Ishikawa (cell line): Measurements from ENCODE around the gene TLE3.

Experiments used
- CEBPB ChIP-seq: IDR thresholded peaks from 2 replicates; pipeline ENCODE4 v1.6.1; 2012
- CREB1 ChIP-seq: IDR thresholded peaks from 2 replicates; pipeline ENCODE4 v1.6.1; 2012; ENCODE audit warnings: low read depth
- EGR1 ChIP-seq: IDR thresholded peaks from 2 replicates; pipeline ENCODE4 v1.6.1; 2012
- EP300 ChIP-seq: IDR thresholded peaks from 2 replicates; pipeline ENCODE4 v1.6.1; 2012; ENCODE audit warnings: borderline replicate concordance
- FOXM1 ChIP-seq: IDR thresholded peaks from 2 replicates; pipeline ENCODE4 v1.6.1; 2012; ENCODE audit warnings: low read depth, borderline replicate concordance
- MAX ChIP-seq: IDR thresholded peaks from 2 replicates; pipeline ENCODE4 v1.6.1; 2012
- NFIC ChIP-seq: IDR thresholded peaks from 2 replicates; pipeline ENCODE4 v1.6.1; 2012
- RAD21 ChIP-seq: IDR thresholded peaks from 2 replicates; pipeline ENCODE4 v1.6.1; 2012; ENCODE audit warnings: low read depth
- TAF1 ChIP-seq: IDR thresholded peaks from 2 replicates; pipeline ENCODE4 v1.6.1; 2012; ENCODE audit warnings: low read depth, mild to moderate bottlenecking
- TCF12 ChIP-seq: IDR thresholded peaks from 2 replicates; pipeline ENCODE4 v1.6.1; 2012; ENCODE audit warnings: low read depth
- TEAD4 ChIP-seq: IDR thresholded peaks from 2 replicates; pipeline ENCODE4 v1.6.1; 2012
- YY1 ChIP-seq: IDR thresholded peaks from 2 replicates; pipeline ENCODE4 v1.6.1; 2012; ENCODE audit warnings: low read depth
- ZBTB7A ChIP-seq: IDR thresholded peaks from 2 replicates; pipeline ENCODE4 v1.6.1; 2012; ENCODE audit warnings: low read depth
- TF ChIP-seq, protein P1 (sequence below): IDR thresholded peaks from 2 replicates; pipeline ENCODE4 v1.6.1; 2012; ENCODE audit warnings: low read depth, mild to moderate bottlenecking
- TF ChIP-seq, protein P2 (sequence below): IDR thresholded peaks from 2 replicates; pipeline ENCODE4 v1.6.1; 2012

Gene TLE3

DNA sequence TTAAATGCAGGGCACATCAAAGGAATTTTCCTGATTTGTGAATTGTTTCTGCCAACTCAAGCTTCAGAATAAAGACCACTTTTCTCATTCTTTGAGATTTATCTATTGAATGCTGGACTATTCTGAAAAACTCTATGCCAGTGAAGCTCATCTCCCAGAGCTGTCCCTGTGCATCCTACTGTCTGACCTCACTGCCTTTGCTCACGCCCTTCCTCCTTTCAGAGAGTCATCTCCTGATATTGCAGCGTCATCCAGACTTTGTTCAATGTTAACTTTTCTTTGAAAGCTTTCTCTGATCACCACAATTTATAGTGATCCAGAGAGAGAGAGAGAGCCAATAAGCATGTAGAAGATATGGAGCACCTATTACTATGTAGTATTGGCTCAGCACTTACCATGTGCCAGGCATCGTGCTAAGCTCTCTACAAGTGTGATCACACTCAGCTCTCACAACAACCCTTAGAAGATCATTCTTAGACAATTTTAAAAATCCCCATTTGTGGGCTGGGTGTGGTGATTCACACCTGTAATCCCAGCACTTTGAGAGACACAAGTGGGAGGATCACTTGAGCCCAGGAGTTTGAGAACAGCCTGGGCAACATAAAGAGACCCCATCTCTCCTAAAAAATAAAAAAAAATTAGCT is 30.2 kb upstream of the TLE3 start:
- no peak for TF ChIP-seq MAX
- no peak for TF ChIP-seq FOXM1

- TF ChIP-seq YY1 (no peak), CEBPB (no peak), EP300 (no peak), ZBTB7A (no peak), CREB1 (no peak), RAD21 (no peak)
- TF ChIP-seq, protein P1, sequence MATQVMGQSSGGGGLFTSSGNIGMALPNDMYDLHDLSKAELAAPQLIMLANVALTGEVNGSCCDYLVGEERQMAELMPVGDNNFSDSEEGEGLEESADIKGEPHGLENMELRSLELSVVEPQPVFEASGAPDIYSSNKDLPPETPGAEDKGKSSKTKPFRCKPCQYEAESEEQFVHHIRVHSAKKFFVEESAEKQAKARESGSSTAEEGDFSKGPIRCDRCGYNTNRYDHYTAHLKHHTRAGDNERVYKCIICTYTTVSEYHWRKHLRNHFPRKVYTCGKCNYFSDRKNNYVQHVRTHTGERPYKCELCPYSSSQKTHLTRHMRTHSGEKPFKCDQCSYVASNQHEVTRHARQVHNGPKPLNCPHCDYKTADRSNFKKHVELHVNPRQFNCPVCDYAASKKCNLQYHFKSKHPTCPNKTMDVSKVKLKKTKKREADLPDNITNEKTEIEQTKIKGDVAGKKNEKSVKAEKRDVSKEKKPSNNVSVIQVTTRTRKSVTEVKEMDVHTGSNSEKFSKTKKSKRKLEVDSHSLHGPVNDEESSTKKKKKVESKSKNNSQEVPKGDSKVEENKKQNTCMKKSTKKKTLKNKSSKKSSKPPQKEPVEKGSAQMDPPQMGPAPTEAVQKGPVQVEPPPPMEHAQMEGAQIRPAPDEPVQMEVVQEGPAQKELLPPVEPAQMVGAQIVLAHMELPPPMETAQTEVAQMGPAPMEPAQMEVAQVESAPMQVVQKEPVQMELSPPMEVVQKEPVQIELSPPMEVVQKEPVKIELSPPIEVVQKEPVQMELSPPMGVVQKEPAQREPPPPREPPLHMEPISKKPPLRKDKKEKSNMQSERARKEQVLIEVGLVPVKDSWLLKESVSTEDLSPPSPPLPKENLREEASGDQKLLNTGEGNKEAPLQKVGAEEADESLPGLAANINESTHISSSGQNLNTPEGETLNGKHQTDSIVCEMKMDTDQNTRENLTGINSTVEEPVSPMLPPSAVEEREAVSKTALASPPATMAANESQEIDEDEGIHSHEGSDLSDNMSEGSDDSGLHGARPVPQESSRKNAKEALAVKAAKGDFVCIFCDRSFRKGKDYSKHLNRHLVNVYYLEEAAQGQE, result no peak
Observed at GRCh38 chr15:70127288-70127746, 29.6 kb upstream of the TLE3 start.

GRCh38 chr15:70126362-70126761 is 28.6 kb upstream of the TLE3 start:
- TF ChIP-seq FOXM1, result no peak
- no peak for TF ChIP-seq CEBPB
- TF ChIP-seq MAX, result no peak
- no peak for TF ChIP-seq TCF12
- no peak for TF ChIP-seq TAF1
- TF ChIP-seq, protein P1, result no peak
- TF ChIP-seq RAD21, result no peak
- TF ChIP-seq TEAD4, result no peak
- no peak for TF ChIP-seq NFIC
- TF ChIP-seq EP300, result no peak
- no peak for TF ChIP-seq EGR1
- TF ChIP-seq, protein P2, sequence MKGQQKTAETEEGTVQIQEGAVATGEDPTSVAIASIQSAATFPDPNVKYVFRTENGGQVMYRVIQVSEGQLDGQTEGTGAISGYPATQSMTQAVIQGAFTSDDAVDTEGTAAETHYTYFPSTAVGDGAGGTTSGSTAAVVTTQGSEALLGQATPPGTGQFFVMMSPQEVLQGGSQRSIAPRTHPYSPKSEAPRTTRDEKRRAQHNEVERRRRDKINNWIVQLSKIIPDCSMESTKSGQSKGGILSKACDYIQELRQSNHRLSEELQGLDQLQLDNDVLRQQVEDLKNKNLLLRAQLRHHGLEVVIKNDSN, result no peak
- TF ChIP-seq CREB1, result no peak
- TF ChIP-seq ZBTB7A, result no peak
- no peak for TF ChIP-seq YY1

DNA sequence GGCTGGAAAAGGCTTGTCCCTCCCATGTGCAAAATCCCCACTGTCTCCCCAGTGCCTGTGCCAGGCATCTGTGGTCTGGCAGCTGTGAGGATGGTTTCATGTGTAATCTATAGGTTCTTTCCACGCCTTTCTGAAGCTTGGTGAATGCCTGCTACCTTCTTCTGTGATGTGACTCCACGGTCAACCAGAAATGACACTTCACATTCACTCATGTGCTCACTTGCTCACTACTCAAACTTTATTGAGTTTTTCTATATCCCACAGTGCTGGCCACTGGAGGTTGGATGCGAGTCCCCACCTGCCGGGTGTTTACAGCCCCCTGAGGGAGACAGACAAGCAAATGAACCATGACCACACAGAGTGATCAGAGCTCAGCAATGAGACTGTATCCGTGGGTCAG is 27.9 kb upstream of the TLE3 start:
- TF ChIP-seq EGR1, result no peak
- TF ChIP-seq YY1, result no peak
- TF ChIP-seq CREB1, result no peak
- TF ChIP-seq EP300, result no peak
- TF ChIP-seq TEAD4, result no peak
- TF ChIP-seq, protein P1, result no peak
- no peak for TF ChIP-seq CEBPB

DNA sequence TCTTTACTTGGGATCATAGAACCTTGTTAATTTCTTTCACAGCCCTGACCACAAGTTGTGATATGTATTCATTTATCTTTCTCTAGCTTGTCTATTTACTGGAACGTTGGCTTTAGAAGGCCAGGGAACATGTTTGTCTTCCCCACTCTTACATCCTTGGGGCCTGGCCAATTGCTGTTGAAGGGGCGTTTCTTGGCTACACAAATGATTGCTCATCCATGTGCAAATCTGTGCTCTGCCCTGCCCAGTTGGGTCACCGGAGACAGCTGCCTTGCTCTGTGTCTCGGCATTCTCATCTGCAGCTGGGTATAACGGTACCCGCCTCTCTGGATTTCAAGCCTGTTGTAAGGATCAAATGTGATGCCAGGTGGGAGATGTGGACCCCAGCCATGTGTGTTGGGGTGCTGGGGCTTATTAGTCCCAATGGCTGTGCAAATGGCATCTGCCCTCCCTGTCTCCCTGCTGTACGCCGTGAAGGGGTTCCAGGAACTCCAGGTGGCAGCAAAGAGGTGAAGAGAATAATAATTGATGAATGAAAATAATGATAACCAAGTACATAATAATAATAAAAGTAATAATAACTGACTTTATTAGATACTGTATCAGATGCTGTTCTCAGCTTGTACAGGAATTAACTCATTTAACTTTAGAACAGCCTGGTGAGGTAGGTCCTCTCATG is 24.0 kb upstream of the TLE3 start:
- TF ChIP-seq RAD21 (peak; percentile 38; the same call in 1 of the 2 replicates), TCF12 (peak; percentile 58; the same call in 1 of the 2 replicates), EP300 (no peak), CREB1 (no peak), YY1 (no peak), EGR1 (no peak), CEBPB (no peak), ZBTB7A (no peak), TEAD4 (0 out of 2 replicates have a peak, but pooled peaks have one; percentile 10), TAF1 (no peak), MAX (no peak; the same call in 1 of the 2 replicates), FOXM1 (no peak), NFIC (peak; percentile 85)
- TF ChIP-seq, protein P2, result no peak
- TF ChIP-seq, protein P1, result no peak
